HUES64 (cell line): ENCODE results near the gene BMI1.
"Not testable (repeated sequence)": the region's sequence is repeated elsewhere in the genome, so short reads cannot be mapped to it uniquely, and the experiment has no call there.

Source experiments
- H3K27ac ChIP-seq: 2 replicates; pipeline ENCODE4 v1.7.0; 2013; ENCODE audit warnings: low read depth, low read length, inconsistent platforms
- H3K27me3 ChIP-seq: 2 replicates; pipeline ENCODE4 v1.6.1; 2013; ENCODE audit warnings: mild to moderate bottlenecking, low read length; ENCODE audit not compliant: insufficient read depth
- H3K36me3 ChIP-seq: 2 replicates; pipeline ENCODE4 v1.6.1; 2013; ENCODE audit warnings: mild to moderate bottlenecking, low read length; ENCODE audit not compliant: insufficient read depth
- H3K4me1 ChIP-seq: 2 replicates; pipeline ENCODE4 v1.6.1; 2013; ENCODE audit warnings: mild to moderate bottlenecking, low read length, moderate library complexity; ENCODE audit not compliant: insufficient read depth
- H3K4me3 ChIP-seq: 2 replicates; pipeline ENCODE4 v1.5.1; 2013; ENCODE audit warnings: mild to moderate bottlenecking, low read length, moderate library complexity
- H3K9ac ChIP-seq: 2 replicates; pipeline ENCODE4 v1.6.1; 2013; ENCODE audit warnings: mild to moderate bottlenecking, low read depth, low read length
- H3K9me3 ChIP-seq: 2 replicates; pipeline ENCODE4 v1.6.1; 2013; ENCODE audit warnings: low read depth, low read length; ENCODE audit not compliant: insufficient read depth
- WGBS: fragments of 150-250, 120-280 bp; methylation state at CpG from one replicate; pipeline ENCODE4 v1.1.7; 2013; ENCODE audit warnings: missing lambda C conversion rate; 5-methylcytosine and 5-hydroxymethylcytosine counted together

BMI1 gene

DNA sequence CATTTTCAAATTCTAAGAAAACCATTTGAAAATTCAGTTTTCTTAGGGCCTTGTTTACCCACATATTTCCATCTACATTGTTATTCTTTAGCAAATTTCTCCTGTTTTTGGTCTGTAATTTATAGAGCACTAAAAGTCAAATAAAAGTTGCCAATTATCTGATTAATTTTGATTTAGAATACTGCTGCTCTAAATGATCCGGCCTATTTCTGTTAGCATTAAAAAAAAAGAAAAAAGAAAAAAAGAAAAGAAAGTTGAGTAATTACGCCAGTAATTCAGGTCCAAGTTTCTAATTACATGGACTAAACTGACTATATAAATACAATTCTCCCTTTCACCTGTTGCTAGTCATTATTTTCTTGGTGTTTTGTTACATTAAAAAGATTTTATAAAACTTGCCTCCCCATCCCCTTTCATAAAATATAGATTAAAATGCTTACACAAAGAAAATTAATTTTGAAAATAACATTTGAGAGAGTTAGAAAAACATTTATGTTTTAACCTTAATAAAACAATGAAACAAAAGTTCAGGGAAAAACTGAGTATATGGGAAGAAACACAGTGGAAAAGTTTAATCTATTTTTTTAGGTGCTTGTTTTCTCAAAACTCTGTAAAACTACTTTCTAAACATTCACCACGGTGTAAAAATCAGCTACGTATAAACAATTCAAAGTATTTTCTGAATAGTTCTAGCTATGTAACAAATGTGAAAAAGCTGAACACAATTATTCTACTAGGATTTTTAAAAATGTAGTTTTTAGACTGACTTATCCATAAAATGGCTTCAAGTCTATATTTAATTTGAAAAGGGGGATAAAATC, 11.5 kb upstream of the BMI1 start:
- H3K4me1 ChIP-seq: no peaks in the 10 kb centered on the region
- peaks cover 28% of the 10 kb centered on the region for H3K27me3 ChIP-seq
- WGBS: 90% methylated on average over 1 of the region's 4 CpGs
- no peaks in the 10 kb centered on the region for H3K36me3 ChIP-seq
- no peaks in the 10 kb centered on the region; the same call in 1 of the 2 replicates for H3K9me3 ChIP-seq
- no peak overlapping the region for H3K4me3 ChIP-seq
- no peak overlapping the region for H3K9ac ChIP-seq
- no peak overlapping the region for H3K27ac ChIP-seq

DNA sequence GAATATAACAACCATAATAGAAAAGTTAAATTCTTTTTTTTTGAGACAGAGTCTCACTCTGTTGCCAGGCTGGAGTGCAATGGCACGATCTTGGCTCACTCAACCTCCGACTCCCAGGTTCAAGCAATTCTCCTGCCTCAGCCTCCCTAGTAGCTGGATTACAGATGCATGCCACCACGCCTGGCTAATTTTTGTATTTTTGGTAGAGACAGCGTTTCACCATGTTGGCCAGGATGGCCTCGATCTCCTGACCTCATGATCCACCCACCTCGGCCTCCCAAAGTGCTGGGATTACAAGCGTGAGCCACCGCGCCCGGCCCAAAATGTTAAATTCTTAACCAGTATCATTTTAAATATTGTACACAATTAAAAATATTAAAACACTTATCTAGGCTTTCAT, 10.9 kb upstream of the BMI1 start:
- not testable (repeated sequence) for H3K4me3 ChIP-seq, H3K9me3 ChIP-seq, H3K4me1 ChIP-seq, H3K36me3 ChIP-seq, H3K9ac ChIP-seq, H3K27ac ChIP-seq
- peaks cover 35% of the 10 kb centered on the region for H3K27me3 ChIP-seq
- 93% methylated on average over 10 of the region's 10 CpGs for WGBS

DNA sequence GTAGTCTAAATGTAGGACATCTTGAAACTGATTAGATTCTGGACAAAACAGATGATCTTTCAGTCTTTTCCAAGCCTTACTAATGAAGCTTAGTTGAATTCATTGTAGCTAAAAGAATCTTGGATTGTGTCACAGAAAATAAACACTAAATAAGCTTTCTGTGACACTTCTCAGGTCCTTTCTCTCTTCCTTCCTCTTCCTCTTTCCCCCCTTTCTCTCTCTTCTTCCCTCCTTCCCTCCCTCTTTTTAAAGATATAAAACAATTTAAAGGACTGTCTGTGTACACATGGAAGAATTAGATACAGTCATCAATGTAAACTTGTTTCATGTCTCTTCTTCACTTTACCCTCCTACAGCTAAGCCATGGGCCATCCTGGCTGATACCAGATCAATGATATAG, 10.0 kb upstream of the BMI1 start:
- H3K27ac ChIP-seq: no peak overlapping the region
- no peaks in the 10 kb centered on the region for H3K9me3 ChIP-seq

DNA sequence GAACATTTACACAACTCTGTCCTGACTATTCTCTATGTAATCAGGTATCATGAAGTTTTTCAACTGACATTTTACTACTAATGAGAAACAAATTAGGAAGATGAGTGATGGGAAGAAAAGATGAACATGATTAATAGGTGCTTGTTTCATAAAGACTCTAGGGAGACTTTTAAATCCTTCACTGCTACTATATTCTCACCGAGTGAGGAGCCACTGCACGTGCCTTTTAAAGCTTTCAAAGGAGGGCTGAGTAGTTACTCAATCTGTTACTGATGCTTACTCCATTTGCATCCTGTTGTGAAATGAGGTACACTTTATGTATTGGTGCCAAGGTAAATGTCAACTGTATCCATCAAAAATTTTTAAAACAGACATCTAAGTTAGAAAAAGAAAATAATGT, 6.0 kb upstream of the BMI1 start:
- no peak overlapping the region for H3K9ac ChIP-seq
- no CpG with 5 or more reads among the region's 2 CpGs for WGBS
- no peak overlapping the region for H3K27ac ChIP-seq
- no peaks in the 10 kb centered on the region for H3K36me3 ChIP-seq
- H3K9me3 ChIP-seq: no peaks in the 10 kb centered on the region
- H3K4me3 ChIP-seq: no peak overlapping the region
- peaks cover 77% of the 10 kb centered on the region for H3K27me3 ChIP-seq
- peaks cover 27% of the 10 kb centered on the region for H3K4me1 ChIP-seq

More for the DNA sequence above, 10.0 kb upstream of the BMI1 start:
- Histone ChIP-seq H3K4me3 (no peak overlapping the region), H3K4me1 (peaks cover 8% of the 10 kb centered on the region; the same call in 1 of the 2 replicates), H3K9ac (no peak overlapping the region), H3K27me3 (peaks cover 44% of the 10 kb centered on the region), H3K36me3 (no peaks in the 10 kb centered on the region)

DNA sequence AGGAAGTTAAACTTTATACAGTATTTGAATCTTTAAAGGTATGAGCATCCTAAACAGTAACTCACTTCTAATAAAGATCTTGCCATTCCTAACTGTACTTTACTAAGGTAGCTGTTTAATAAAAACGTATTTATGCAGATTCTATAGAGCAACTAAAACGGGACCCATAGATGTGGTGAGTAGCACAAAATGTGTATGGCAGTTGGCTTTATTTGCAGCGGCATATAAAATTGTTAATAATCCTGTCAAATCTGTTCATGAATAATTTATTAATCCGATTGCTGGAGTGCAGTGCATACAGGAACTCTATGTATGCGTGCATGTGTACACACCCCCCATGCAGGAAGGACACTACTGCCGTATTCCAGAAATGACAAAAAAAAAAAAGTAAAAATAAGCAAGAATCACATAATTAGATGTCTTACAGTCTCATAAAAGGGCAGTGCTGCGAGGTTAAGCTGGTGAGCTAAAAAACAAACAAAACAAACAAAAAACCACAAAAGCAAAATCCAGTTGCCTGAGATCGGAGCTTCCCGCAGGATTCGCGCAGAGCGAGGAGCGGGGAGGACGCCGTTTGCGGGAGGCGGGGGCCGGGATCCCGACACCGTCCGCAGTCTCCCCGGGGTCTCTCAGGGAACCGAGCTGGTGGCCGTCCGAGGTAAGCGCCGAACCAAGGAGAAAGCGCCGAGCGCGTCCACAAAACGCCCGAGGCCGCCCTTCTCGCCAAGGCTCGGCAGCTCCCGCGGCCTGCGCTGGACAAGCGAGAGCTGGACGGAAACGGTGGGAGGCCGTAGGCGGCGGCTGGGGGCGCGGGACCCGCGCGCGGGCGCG, 5.2 kb upstream of the BMI1 start:
- no peak overlapping the region for H3K27ac ChIP-seq
- H3K27me3 ChIP-seq: peaks cover 82% of the 10 kb centered on the region
- under 1% methylated on average over 53 of the region's 53 CpGs for WGBS
- peaks cover 29% of the 10 kb centered on the region for H3K4me1 ChIP-seq
- H3K9me3 ChIP-seq: no peaks in the 10 kb centered on the region
- H3K4me3 ChIP-seq: peak overlapping the region; percentile 74
- H3K9ac ChIP-seq: peak overlapping the region; percentile 56
- no peaks in the 10 kb centered on the region for H3K36me3 ChIP-seq

DNA sequence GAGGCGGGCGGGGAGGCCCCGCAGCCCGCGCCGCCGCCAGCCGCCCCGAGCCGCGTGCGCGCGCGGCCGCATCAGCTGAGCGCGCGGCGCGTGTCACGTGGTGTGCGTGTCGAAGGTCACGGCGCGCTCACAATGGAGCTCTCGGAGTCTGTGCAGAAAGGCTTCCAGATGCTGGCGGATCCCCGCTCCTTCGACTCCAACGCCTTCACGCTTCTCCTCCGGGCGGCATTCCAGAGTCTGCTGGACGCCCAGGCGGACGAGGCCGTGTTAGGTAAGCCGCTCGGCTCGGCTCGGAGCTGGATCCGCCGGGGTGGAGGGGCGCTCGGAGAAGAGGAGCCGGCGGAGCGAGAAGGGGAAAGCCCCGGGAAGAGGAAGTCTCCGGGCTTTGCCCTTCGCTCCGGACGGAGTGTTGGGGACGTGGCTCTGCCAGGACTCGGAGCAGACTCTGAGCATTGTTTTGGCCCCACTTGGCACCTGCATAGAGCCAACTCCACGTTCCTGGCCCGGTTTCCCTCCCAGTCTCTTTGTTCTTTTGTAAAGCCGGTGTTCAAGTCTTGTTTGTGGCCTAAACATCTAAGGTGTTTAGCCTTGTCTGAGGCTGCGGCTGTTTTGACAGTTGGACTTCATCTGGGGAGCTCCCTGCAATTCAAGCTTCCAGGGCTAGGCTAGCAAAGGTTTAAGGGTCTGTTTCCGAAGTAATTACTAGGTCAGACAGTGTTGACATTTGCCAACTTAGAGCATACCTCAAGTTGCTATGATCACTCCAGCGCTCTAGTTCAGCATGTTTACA, 4.4 kb upstream of the BMI1 start, which contains the start of gene COMMD3:
Gene COMMD3 (plus strand): TSS at position 103 of the 790 bp plus-strand sequence. CDS start 30 bp downstream, at position 133.
- Histone ChIP-seq H3K4me3 (peak within 1 kb of the TSS; percentile 74), H3K27me3 (peaks cover 81% of the 10 kb centered on the region), H3K9ac (peak within 1 kb of the TSS; percentile 68), H3K4me1 (peaks cover 29% of the 10 kb centered on the region), H3K36me3 (no peaks in the 10 kb centered on the region), H3K9me3 (no peaks in the 10 kb centered on the region), H3K27ac (peak within 1 kb of the TSS; percentile 2; the same call in 1 of the 2 replicates)
- under 1% methylated on average over 63 of the region's 63 CpGs for WGBS

DNA sequence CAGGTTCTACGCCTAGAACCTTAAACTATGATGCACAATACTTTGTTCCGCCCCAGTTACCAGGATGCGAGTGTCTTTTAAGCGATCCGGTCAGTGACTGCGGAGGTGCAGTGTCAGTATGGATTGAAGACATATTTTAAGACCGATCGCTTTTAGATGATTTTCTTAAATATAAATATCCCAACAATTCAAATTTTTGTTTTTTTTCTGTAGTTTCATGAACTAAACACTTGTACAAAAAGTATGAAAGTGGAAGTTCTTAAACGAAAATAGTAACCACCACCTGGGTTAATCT, 3.9 kb upstream of the BMI1 start:
- H3K4me1 ChIP-seq: peaks cover 29% of the 10 kb centered on the region
- 4% methylated on average over 6 of the region's 9 CpGs for WGBS
- no peaks in the 10 kb centered on the region for H3K9me3 ChIP-seq
- H3K9ac ChIP-seq: no peak overlapping the region
- peaks cover 80% of the 10 kb centered on the region for H3K27me3 ChIP-seq
- H3K36me3 ChIP-seq: no peaks in the 10 kb centered on the region
- H3K27ac ChIP-seq: no peak overlapping the region
- peak overlapping the region; percentile 74 for H3K4me3 ChIP-seq

DNA sequence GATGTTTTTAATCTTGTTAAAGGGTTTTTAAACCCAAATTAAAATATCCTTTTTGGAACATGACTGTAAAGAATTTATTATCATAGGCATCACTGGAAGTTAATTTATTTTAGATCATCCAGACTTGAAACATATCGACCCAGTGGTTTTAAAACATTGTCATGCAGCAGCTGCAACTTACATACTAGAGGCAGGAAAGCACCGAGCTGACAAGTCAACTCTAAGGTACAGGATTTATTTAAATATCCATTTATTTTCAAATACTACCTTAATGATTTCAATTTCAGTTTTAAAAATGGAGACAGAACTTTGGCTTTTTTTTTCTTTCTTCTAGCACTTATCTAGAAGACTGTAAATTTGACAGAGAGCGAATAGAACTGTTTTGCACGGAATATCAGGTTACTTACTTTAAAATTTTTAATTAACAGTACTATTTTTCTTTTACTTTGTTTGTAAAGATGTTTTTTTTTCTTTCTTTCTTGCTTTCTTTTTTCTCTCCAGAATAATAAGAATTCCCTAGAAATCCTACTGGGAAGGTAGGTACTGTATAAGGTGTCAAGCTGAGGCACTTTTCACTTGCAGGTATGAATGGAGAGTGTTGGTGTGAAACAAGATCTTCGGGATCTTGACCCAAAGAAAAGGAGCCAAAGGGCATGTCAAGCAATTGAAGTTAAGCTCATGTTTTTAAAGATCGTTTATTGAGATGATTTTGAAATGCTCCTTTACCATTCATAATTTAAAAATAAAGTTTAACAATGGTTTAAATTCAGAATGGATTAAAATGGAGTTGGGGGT, 2.9 kb upstream of the BMI1 start:
- Histone ChIP-seq H3K9ac (no peak overlapping the region), H3K4me1 (peaks cover 36% of the 10 kb centered on the region), H3K36me3 (no peaks in the 10 kb centered on the region), H3K4me3 (no peak overlapping the region), H3K27ac (no peak overlapping the region), H3K27me3 (peaks cover 84% of the 10 kb centered on the region), H3K9me3 (no peaks in the 10 kb centered on the region)
- WGBS: 0% methylated on average over 3 of the region's 6 CpGs

DNA sequence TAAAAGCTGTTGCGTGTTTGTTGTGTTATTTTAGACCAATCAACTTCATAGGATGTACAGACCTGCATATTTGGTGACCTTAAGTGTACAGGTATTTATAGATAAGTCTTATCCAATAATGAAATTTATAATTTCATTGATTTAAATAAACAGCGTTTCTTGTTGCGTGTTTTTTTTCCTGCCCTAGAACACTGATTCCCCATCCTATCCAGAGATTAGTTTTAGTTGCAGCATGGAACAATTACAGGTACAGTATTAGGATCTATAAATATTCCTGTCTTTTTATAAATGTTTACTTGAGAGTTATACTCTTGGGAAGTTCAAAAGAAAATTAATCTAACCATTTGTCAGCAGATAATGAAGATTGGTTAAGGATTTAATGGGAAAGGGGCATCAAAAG, 2.1 kb upstream of the BMI1 start:
- Histone ChIP-seq H3K9me3 (no peaks in the 10 kb centered on the region), H3K27me3 (peaks cover 84% of the 10 kb centered on the region), H3K4me1 (peaks cover 44% of the 10 kb centered on the region), H3K27ac (no peak overlapping the region), H3K36me3 (no peaks in the 10 kb centered on the region), H3K4me3 (no peak overlapping the region), H3K9ac (no peak overlapping the region)
- 0% methylated on average over 1 of the region's 3 CpGs for WGBS

DNA sequence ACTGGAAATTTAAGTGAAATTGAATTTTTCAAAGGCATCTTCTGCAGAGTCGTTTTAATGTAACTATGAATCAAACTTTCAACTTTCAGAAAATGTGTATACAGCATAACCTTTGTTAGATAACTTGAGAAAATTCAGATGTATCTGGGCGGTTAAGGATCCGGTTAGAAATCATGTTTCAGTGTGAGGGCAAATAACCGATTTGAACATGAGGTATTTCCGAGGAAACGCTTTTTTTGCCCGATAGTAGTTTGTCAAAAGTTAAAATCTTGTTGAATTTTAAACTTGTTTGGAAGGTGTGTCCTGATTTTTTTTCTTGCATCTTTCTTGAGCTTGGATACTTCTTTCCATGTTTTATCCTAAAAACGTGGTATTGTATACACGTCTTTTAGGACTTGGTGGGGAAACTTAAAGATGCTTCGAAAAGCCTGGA, 1.3 kb upstream of the BMI1 start:
- Histone ChIP-seq H3K9ac (no peak overlapping the region), H3K9me3 (no peaks in the 10 kb centered on the region), H3K27ac (no peak overlapping the region), H3K27me3 (peaks cover 84% of the 10 kb centered on the region), H3K4me1 (peaks cover 51% of the 10 kb centered on the region), H3K36me3 (no peaks in the 10 kb centered on the region), H3K4me3 (no peak overlapping the region)
- WGBS: 5% methylated on average over 10 of the region's 10 CpGs
